Neural progenitor cell (in vitro differentiated cells): ENCODE data around the gene MGAT1. TPM values are rescaled to one million over a fixed set of nuclear protein-coding genes. Genes with fewer than 3 reads are reported as not detected.

Experiments
- DNase-seq: peaks from one replicate; pipeline ENCODE4 v3.0.0-alpha.2; 2016; ENCODE audit warnings: low spot score
- H2AFZ ChIP-seq: fragments of 200-600 bp; sonication (generic); replicated peaks from 2 replicates; pipeline ENCODE4 v1.6.1; 2016; ENCODE audit warnings: antibody characterized with exemption
- H3F3A ChIP-seq: fragments of 200-600 bp; sonication (generic); 2 replicates; pipeline ENCODE4 v1.6.1; 2016; ENCODE audit warnings: antibody characterized with exemption, low read depth
- H3K27ac ChIP-seq: fragments of 200-600 bp; sonication (generic); 2 replicates; pipeline ENCODE4 v1.5.1; 2016; ENCODE audit warnings: mild to moderate bottlenecking
- H3K27me3 ChIP-seq: fragments of 200-600 bp; sonication (generic); 2 replicates; pipeline ENCODE4 v1.6.1; 2016; ENCODE audit warnings: mild to moderate bottlenecking, moderate library complexity
- H3K36me3 ChIP-seq: fragments of 200-600 bp; sonication (generic); 2 replicates; pipeline ENCODE4 v1.5.1; 2016
- H3K4me1 ChIP-seq: fragments of 200-600 bp; sonication (generic); 2 replicates; pipeline ENCODE4 v1.6.1; 2016; ENCODE audit warnings: mixed run types
- H3K4me2 ChIP-seq: fragments of 200-600 bp; sonication (generic); 2 replicates; pipeline ENCODE4 v1.6.1; 2016
- H3K4me3 ChIP-seq: fragments of 200-600 bp; sonication (generic); 2 replicates; pipeline ENCODE4 v1.5.1; 2016
- H3K79me2 ChIP-seq: fragments of 200-600 bp; sonication (generic); 2 replicates; pipeline ENCODE4 v1.6.1; 2016; ENCODE audit warnings: low read depth
- H3K9ac ChIP-seq: fragments of 200-600 bp; sonication (generic); 2 replicates; pipeline ENCODE4 v1.6.1; 2016
- H3K9me3 ChIP-seq: fragments of 200-600 bp; sonication (generic); 2 replicates; pipeline ENCODE4 v1.5.1; 2016; ENCODE audit warnings: low read depth
- H4K20me1 ChIP-seq: fragments of 200-600 bp; sonication (generic); 2 replicates; pipeline ENCODE4 v1.6.1; 2016; ENCODE audit warnings: low read depth
- H3K27ac Mint-ChIP-seq: 3 replicates; pipeline ENCODE4 v1.8.0; 2021; ENCODE audit warnings: mixed read lengths
- H3K27me3 Mint-ChIP-seq: 2 replicates; pipeline ENCODE4 v1.8.0; 2022; ENCODE audit warnings: low read depth, mild to moderate bottlenecking, inconsistent platforms, moderate library complexity, mixed read lengths; ENCODE audit not compliant: insufficient read depth
- H3K36me3 Mint-ChIP-seq: 3 replicates; pipeline ENCODE4 v1.8.0; 2021; ENCODE audit warnings: mixed read lengths
- H3K4me1 Mint-ChIP-seq: 3 replicates; pipeline ENCODE4 v1.8.0; 2021; ENCODE audit warnings: mixed read lengths
- H3K4me3 Mint-ChIP-seq: 3 replicates; pipeline ENCODE4 v1.8.0; 2021; ENCODE audit warnings: mild to moderate bottlenecking, moderate library complexity, mixed read lengths
- H3K9me3 Mint-ChIP-seq: 3 replicates; pipeline ENCODE4 v1.8.0; 2020; ENCODE audit warnings: mixed read lengths
- EZH2 ChIP-seq: fragments of 200-600 bp; sonication (generic); IDR thresholded peaks from 2 replicates; pipeline ENCODE4 v1.6.1; 2017; ENCODE audit warnings: antibody characterized with exemption, mild to moderate bottlenecking, moderate library complexity
- EZH2phosphoT487 ChIP-seq: fragments of 200-600 bp; sonication (generic); IDR thresholded peaks from 2 replicates; pipeline ENCODE4 v1.6.1; 2017; ENCODE audit warnings: antibody characterized with exemption
- total RNA-seq: library from RNA; depleted of rRNA; stranded (reverse); fragments of >200 nt; gene quantifications from 2 replicates; pipeline ENCODE4 v1.2.3, GENCODE V29; 2015; ENCODE audit warnings: low replicate concordance
- TF ChIP-seq, protein P1 (sequence below): fragments of 200-600 bp; sonication (generic); IDR thresholded peaks from 2 replicates; pipeline ENCODE4 v1.5.1; 2017; ENCODE audit warnings: antibody characterized with exemption, mild to moderate bottlenecking

Gene MGAT1
- total RNA-seq, 1 donor from 2014 or later: 31.8 TPM

- no peak overlapping the region for H3K4me2 ChIP-seq
- no peaks in the 10 kb centered on the region for H3K36me3 Mint-ChIP-seq
- H3K4me3 Mint-ChIP-seq: no peak overlapping the region
- peaks cover 5% of the 10 kb centered on the region for H3K9me3 Mint-ChIP-seq
- H2AFZ ChIP-seq: no peak overlapping the region
- no peaks in the 10 kb centered on the region for H3K27me3 ChIP-seq
- no peaks in the 10 kb centered on the region for H3K79me2 ChIP-seq
- H4K20me1 ChIP-seq: no peaks in the 10 kb centered on the region
- H3K4me3 ChIP-seq: no peak overlapping the region
- TF ChIP-seq, protein P1, sequence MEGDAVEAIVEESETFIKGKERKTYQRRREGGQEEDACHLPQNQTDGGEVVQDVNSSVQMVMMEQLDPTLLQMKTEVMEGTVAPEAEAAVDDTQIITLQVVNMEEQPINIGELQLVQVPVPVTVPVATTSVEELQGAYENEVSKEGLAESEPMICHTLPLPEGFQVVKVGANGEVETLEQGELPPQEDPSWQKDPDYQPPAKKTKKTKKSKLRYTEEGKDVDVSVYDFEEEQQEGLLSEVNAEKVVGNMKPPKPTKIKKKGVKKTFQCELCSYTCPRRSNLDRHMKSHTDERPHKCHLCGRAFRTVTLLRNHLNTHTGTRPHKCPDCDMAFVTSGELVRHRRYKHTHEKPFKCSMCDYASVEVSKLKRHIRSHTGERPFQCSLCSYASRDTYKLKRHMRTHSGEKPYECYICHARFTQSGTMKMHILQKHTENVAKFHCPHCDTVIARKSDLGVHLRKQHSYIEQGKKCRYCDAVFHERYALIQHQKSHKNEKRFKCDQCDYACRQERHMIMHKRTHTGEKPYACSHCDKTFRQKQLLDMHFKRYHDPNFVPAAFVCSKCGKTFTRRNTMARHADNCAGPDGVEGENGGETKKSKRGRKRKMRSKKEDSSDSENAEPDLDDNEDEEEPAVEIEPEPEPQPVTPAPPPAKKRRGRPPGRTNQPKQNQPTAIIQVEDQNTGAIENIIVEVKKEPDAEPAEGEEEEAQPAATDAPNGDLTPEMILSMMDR: no peak
- TF ChIP-seq EZH2 (no peak), EZH2phosphoT487 (no peak)
- peaks cover 4% of the 10 kb centered on the region for H3K27me3 Mint-ChIP-seq
- peaks cover 23% of the 10 kb centered on the region for H3K4me1 Mint-ChIP-seq
- peaks cover 4% of the 10 kb centered on the region for H3F3A ChIP-seq
- no peak overlapping the region for H3K27ac ChIP-seq
- H3K9me3 ChIP-seq: no peaks in the 10 kb centered on the region
- H3K36me3 ChIP-seq: no peaks in the 10 kb centered on the region
- no peak overlapping the region for H3K9ac ChIP-seq
- H3K27ac Mint-ChIP-seq: no peak overlapping the region
- H3K4me1 ChIP-seq: peaks cover 9% of the 10 kb centered on the region
- DNase-seq: no peak
These were observed 20.7 kb upstream of the MGAT1 start for GRCh38 chr5:180823346-180823745.

DNA sequence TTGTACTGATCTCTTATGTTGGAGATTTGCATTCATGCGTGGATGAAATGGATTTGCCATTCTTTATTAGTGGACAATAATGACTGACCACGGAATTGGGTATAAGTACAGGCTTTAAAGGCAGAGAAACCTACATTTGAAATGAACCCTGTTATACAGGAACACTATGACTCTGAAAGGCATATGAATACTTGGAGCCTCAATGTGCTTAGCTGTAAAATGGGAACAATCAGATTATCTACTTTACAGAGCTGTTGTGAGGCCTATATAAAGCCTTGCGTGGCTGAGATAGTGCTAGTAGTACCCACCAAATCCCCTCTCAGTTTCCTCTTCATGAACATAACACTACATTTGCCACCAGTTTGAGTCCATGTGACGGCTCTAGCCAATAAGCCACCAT is 18.9 kb upstream of the MGAT1 start:
- Mint-ChIP-seq H3K9me3 (peaks cover 2% of the 10 kb centered on the region), H3K27me3 (peaks cover 4% of the 10 kb centered on the region), H3K36me3 (no peaks in the 10 kb centered on the region), H3K4me3 (no peak overlapping the region), H3K27ac (no peak overlapping the region), H3K4me1 (peaks cover 36% of the 10 kb centered on the region)
- no peaks in the 10 kb centered on the region for H3K79me2 ChIP-seq
- no peak overlapping the region for H3K4me3 ChIP-seq
- TF ChIP-seq, protein P1: no peak
- TF ChIP-seq EZH2phosphoT487: no peak
- TF ChIP-seq EZH2: no peak
- H3K27me3 ChIP-seq: no peaks in the 10 kb centered on the region
- H3K9ac ChIP-seq: no peak overlapping the region
- no peaks in the 10 kb centered on the region for H3K36me3 ChIP-seq
- H3K27ac ChIP-seq: no peak overlapping the region
- peaks cover 23% of the 10 kb centered on the region for H3K4me1 ChIP-seq
- H3K9me3 ChIP-seq: no peaks in the 10 kb centered on the region
- no peak overlapping the region for H3K4me2 ChIP-seq
- no peak overlapping the region for H2AFZ ChIP-seq
- DNase-seq: no peak
- H3F3A ChIP-seq: no peaks in the 10 kb centered on the region
- H4K20me1 ChIP-seq: no peaks in the 10 kb centered on the region

DNA sequence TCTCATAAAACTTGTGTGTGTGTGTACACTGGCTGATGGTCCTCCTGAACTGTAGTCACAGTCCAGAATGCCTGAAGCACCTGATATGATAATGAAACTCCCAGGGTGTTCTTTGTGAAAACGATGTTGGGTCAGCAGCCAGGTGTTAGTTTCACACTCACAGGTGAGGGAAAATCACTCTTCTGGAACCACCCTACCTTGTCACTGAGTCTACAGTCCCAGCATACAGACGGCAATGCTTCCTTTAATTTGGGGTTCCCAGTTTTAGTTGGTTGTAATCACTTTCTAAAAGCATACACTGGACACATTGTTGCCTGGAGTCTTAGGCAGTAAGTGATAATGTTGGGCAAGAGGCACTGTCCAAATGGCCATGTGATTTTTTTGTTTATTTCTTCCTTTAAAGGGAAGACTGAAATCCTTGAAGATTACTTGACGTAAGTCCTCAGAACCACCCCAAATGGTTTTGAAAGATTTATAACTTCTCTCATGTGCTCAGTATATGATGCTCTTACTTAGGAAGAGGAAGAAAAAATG is 18.2 kb upstream of the MGAT1 start:
- Mint-ChIP-seq H3K27me3 (peaks cover 4% of the 10 kb centered on the region), H3K36me3 (no peaks in the 10 kb centered on the region), H3K27ac (no peak overlapping the region), H3K4me1 (peaks cover 34% of the 10 kb centered on the region), H3K4me3 (no peak overlapping the region), H3K9me3 (peaks cover 2% of the 10 kb centered on the region)
- Histone ChIP-seq H3K27ac (no peak overlapping the region), H3K79me2 (no peaks in the 10 kb centered on the region), H3F3A (no peaks in the 10 kb centered on the region), H3K4me2 (no peak overlapping the region), H4K20me1 (no peaks in the 10 kb centered on the region), H3K4me3 (no peak overlapping the region), H3K4me1 (peaks cover 24% of the 10 kb centered on the region), H3K27me3 (no peaks in the 10 kb centered on the region), H3K36me3 (no peaks in the 10 kb centered on the region), H2AFZ (no peak overlapping the region), H3K9ac (no peak overlapping the region), H3K9me3 (no peaks in the 10 kb centered on the region)
- no peak for TF ChIP-seq EZH2
- TF ChIP-seq EZH2phosphoT487: no peak
- TF ChIP-seq, protein P1: no peak
- DNase-seq: no peak
